Embryonic facial prominence (tissue), 1 donor: Measurements from ENCODE around the gene TRIM29.

ENCODE experiments used
- DNase-seq: peaks from one replicate; pipeline ENCODE4 v3.0.0-alpha.2; 2016; ENCODE audit errors: extremely low spot score

The TRIM29 gene

GRCh38 chr11:120139316-120140069, 1.6 kb upstream of the TRIM29 start:
- DNase-seq = no peak

DNA sequence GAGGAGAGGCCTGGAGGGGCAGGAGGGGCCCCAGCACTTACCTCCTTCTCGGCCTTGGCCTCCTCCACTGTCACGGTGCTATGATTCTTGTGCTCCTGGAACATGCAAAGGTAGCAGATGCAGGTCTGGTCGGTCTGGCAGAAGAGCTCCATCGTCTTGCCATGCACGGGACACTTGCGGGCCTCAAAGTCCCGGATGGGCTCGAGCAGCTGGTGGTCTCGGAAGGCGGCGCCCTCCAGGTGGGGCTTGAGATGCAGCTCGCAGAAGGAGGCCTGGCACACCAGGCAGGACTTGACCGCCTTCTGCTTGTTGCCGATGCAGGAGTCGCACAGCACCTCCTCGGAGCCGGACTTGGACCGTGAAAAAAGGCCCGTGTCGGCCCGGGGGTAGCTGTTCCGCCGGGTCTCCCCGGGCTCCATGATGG, 714 bp downstream of the TRIM29 start:
- no peak for DNase-seq

GRCh38 chr11:120136356-120136755, 1.6 kb downstream of the TRIM29 start:
- no peak for DNase-seq

DNA sequence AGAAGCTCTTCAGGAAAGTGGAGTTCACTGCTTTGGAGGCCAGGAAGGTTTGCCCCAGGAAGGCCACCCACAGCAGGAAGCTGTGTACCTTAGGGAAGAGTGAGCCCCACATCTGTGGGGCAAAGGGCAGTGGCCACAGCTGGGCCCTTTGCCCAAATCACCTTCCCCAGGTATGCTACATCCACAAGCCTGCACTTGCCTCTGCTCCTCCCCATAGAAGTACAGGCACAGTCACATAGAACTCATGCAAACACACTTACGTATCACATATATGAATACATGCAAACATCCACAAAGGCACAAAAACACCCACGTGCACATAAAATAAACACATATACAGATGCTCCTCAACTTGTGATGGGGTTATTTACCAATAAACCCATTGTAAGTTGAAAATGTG, 2.1 kb downstream of the TRIM29 start:
- DNase-seq = no peak

DNA sequence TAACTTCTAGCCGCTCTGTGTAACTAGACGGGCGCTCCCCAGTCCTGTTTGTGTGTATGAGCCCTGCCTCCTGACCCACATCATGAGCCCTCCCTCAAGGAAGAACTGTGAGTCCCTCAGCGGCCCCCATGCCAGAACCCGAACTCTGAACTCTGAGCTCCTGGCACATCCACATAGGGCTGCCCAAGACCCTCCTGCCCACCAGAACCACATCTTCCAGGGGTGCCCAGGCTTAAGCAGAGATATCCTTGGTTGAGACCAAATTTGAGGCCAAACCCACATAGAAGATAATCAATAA, 3.0 kb downstream of the TRIM29 start:
- no peak for DNase-seq

DNA sequence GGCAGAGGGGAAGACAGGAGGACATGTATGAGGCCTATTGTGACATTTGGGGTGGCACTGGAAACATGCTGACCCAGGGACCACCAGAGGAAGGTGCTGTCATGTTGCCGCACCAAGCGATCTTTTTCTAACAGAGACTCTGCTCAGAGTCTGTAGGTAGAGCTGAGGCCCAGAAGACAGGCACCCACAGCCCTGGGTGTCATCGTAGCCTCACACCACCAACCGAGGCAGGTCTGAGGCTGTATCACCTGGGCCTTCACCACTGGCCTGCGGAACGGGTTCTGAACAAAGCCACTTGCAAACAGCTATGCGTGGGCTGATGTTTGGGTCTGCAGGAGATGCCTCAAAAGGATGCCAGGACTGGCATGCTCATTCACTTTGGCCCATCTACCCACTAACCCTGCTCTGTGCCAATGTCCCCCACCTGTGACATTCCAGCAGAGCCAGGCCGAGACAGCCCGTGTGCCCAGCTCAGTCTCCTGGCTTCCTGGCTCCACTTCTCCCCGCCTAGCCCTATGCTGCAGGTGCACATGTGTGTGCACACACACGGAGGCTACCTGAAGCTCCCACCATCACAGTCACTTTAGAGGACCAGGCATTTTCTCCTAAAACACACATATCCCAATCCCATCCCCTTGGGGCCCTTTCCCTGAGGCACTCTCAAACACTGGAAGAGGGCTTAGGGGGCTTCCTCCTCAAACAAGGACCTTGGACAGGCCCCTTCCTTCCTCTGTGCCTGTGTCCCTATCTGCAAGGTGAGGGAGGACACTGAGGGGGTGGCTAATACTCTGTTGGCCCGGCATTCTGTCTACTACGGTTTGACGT, 3.6 kb downstream of the TRIM29 start:
- DNase-seq = no peak

GRCh38 chr11:120133216-120134105, 4.5 kb downstream of the TRIM29 start:
- DNase-seq = no peak

- DNase-seq = no peak
These were observed 5.2 kb downstream of the TRIM29 start for GRCh38 chr11:120132645-120133185.

- no peak for DNase-seq
These were observed 5.8 kb downstream of the TRIM29 start for GRCh38 chr11:120131941-120132644.

- no peak for DNase-seq
These were observed 6.7 kb downstream of the TRIM29 start for GRCh38 chr11:120130991-120131760.

DNA sequence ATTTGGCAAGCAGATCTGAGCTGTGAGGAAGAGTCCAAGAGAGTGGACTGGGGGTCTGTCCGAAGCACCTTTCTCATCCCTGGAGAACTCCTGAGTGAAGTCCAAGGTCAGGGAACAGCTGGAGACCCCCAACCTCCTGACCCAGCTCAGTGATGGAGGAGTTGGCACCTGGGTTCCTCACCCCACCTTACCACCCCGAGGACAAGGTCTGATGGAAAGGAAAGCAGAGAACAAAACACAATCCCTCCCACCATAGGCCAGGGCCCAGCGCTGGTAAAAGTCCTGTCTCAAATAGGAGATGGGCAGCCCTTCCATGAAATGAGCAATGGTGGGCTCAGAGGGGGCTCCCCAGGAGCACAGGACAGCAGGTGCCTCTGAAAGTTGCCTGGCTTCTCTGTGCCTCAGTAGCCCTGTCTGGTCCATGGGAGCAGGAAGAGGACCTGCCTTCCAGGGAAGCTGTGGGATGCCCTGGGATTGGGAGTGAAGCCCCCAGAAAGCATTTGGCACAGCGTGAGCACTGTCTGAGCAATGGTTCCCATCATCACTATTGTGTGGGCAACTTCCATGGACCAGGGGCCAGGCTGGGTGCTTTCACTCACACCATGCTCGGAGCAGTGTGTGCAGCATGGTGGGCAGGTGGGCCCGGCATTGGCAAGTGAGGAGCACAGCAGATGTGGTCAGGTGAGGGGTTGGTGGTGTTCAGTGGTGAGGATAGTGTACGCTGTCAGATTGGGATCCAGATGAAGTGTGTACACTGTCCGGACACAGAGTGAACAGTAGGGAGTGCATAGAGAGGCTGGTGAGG, 7.5 kb downstream of the TRIM29 start:
- no peak for DNase-seq

DNA sequence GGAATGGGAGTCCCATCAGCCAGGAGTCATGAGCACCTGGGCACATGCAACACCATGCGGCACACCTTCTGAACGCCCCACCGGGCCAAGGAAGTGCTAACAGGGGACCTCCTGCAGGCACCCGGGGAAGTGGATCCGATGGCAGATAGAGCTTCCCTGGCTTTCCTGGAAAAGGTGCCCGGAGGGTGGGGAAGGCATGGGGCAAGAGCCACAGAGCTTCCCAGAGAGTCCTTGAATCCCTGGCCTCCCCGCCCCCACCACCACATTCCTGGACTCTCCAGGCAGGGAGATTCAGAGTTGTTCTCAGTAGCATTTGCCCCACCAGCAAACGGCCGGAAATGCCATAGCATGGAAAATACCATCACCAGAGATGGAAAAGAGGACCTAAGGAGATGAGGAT, 8.3 kb downstream of the TRIM29 start:
- no peak for DNase-seq

DNA sequence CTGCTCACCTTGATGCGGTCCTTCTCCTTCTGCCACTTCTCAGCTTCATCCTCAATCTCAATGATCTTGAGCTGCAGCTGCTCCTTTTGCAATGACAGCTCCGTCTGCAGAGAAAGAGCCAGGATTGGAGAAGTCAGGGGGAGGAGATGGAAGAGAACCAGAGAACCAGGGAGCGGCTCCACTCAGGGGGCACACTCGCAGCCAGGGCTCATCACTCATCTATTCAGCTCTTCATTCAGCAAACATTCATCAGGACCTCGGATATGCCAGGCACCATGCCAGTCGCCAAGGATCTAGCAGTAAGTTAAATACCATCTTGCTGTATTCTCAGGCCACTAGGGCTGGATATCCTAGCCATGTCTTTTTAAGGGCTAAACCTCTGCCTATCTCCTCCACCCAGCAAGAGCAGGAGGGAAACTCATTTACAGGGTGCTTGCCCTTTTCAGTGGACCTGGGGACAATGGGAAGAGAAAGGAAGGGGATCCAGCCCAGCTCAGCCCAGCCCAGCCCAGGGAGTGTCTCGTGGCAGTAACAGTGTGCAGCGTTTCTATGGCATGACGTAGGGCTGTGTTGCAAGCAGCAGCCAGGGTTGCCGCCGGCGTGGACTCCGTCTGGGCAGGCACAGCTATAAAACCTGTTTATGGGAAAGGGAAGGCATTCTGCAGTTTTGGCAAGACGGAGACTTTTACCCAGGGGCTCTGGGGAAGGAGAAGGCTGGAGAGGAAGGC, 9.4 kb downstream of the TRIM29 start:
- no peak for DNase-seq

DNA sequence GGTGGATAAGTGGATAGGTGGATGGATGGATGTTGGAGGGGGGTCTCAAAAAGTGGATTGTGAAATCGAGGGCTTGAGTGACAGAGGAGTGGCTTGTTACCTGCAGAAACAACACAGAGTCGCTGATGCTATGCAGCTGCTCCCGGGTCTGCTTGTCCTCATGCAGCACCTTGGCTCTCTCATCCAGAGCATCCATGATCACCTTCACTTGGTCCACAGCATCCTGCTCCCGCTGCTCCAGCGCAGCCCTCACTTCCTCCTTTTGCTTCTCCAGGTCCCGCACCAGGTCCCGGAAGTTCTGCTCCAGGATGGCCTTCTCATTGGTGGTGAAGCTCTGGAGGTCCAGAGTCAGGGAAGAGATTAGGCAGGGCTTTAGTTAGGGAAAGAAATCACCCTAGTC, 10.7 kb downstream of the TRIM29 start:
- DNase-seq = no peak

DNA sequence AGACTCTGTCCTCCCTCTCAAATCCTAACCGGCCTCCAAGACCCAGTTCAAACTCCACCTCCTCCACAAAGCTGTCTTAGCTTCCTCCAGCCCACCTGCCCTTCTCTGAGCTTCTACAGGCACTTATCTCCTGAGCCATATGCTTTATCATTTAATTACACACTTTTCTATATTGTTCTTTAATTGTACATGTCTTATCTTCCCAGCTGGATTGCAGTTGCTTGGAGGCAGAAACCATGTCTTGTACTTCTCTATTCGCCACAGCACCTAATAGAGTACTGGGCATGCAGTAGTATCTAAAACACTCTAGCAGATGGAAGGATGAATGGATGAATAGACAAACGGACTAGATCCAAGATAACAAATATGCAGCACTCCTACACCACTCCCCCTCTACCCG, 11.3 kb downstream of the TRIM29 start:
- DNase-seq = no peak

GRCh38 chr11:120125509-120125908, 12.4 kb downstream of the TRIM29 start:
- no peak for DNase-seq

- DNase-seq = no peak
These were observed 12.9 kb downstream of the TRIM29 start for GRCh38 chr11:120125024-120125423.

DNA sequence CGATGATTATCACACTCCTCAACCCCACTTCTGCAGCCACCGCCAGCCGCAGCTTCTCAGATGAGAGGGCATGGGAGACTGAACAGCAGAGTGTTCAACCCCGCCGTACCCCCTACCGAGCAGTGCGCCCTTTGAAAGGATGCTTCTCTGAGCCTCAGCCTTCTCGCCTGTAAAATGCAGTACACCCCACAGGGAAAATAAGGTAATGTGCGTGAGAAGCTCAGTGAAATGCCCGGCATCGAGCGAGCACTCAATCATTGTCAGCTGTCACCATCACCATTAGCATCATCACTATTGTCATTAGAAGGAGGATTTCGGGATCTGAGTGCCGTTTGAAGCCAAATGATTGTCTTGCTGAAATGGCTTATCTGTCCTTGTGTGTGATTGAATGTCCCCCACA, 13.6 kb downstream of the TRIM29 start:
- DNase-seq = no peak

- DNase-seq = no peak
These were observed 14.0 kb downstream of the TRIM29 start for GRCh38 chr11:120123946-120124345.
